ENCODE data around the gene RASL10A. TPM values are rescaled to one million over a fixed set of nuclear protein-coding genes. Genes with fewer than 3 reads are reported as not detected.

Gene RASL10A
- total RNA-seq, 3 donors from 2014 or later: 1.1 to 2.3 (median 1.4) TPM

GRCh38 chr22:29309332-29310064 lies 6.0 kb downstream of the RASL10A start:
- Histone ChIP-seq H3K4me1 (ENCODE audit: low read depth) (peaks cover 67% of the 10 kb centered on the region), H3K9me3 (no peaks in the 10 kb centered on the region), H3K36me3 (ENCODE audit: low read depth) (no peaks in the 10 kb centered on the region), H3K4me3 (no peak overlapping the region)
- TF ChIP-seq CTCF (IDR thresholded peaks at IDR 0.05): no peak
- peak; percentile 66 to 75 (median 74) for DNase-seq
- intact Hi-C loops (cut with DNase I, micrococcal nuclease): no loop called here
- ATAC-seq: peak; percentile 15

- no peak overlapping the region for H3K4me3 ChIP-seq
Measured at GRCh38 chr22:29308791-29309262, 6.7 kb downstream of the RASL10A start.

GRCh38 chr22:29308148-29308790 lies 7.2 kb downstream of the RASL10A start:
- intact Hi-C loops (cut with DNase I, micrococcal nuclease): no loop called here
- H3K9me3 ChIP-seq: no peaks in the 10 kb centered on the region
- H3K4me3 ChIP-seq: no peak overlapping the region
- DNase-seq (peak in 2 of 3 donors; percentile 54 to 61), ATAC-seq (no peak)
- no peak for TF ChIP-seq CTCF (IDR thresholded peaks at IDR 0.05)
- H3K36me3 ChIP-seq (ENCODE audit: low read depth): no peaks in the 10 kb centered on the region
- peaks cover 57% of the 10 kb centered on the region for H3K4me1 ChIP-seq (ENCODE audit: low read depth)

More at GRCh38 chr22:29308791-29309262, 6.7 kb downstream of the RASL10A start:
- ATAC-seq: no peak
- Histone ChIP-seq H3K4me1 (ENCODE audit: low read depth) (peaks cover 60% of the 10 kb centered on the region), H3K36me3 (ENCODE audit: low read depth) (no peaks in the 10 kb centered on the region), H3K9me3 (no peaks in the 10 kb centered on the region)
- no peak for TF ChIP-seq CTCF (IDR thresholded peaks at IDR 0.05)
- intact Hi-C loops (cut with DNase I, micrococcal nuclease): no loop called here
- DNase-seq: peak in 1 of 3 donors; percentile 58

GRCh38 chr22:29307596-29308147 lies 7.8 kb downstream of the RASL10A start:
- intact Hi-C loops (cut with DNase I, micrococcal nuclease): no loop called here
- DNase-seq (no peak), ATAC-seq (no peak)
- Histone ChIP-seq H3K36me3 (ENCODE audit: low read depth) (no peaks in the 10 kb centered on the region), H3K9me3 (no peaks in the 10 kb centered on the region), H3K4me3 (peak overlapping the region; percentile 75), H3K4me1 (ENCODE audit: low read depth) (peaks cover 58% of the 10 kb centered on the region)
- TF ChIP-seq CTCF (IDR thresholded peaks at IDR 0.05): no peak

- Histone ChIP-seq H3K4me1 (ENCODE audit: low read depth) (peaks cover 62% of the 10 kb centered on the region), H3K4me3 (peak overlapping the region; percentile 75), H3K9me3 (no peaks in the 10 kb centered on the region), H3K36me3 (ENCODE audit: low read depth) (no peaks in the 10 kb centered on the region)
- DNase-seq: peak; percentile 84 to 88 (median 85)
- no peak for TF ChIP-seq CTCF (IDR thresholded peaks at IDR 0.05)
- ATAC-seq: peak; percentile 74
- intact Hi-C loops (cut with DNase I, micrococcal nuclease): no loop called here
Measured at GRCh38 chr22:29306835-29307595, 8.5 kb downstream of the RASL10A start.

All from mucosa of descending colon (tissue), 3 donors.